GM21619 (cell line): ENCODE measurements around the gene RGPD8.

Source experiments
- ATAC-seq: cut with Tn5 transposase; IDR thresholded peaks from one replicate; pipeline ENCODE4 v1.9.1; 2021; ENCODE audit not compliant: unreplicated experiment

RGPD8 gene

GRCh38 chr2:112339986-112340385, 93.5 kb downstream of the RGPD8 start:
- ATAC-seq = no peak

- ATAC-seq = no peak
Observed at GRCh38 chr2:112335600-112335999, 97.8 kb downstream of the RGPD8 start.

GRCh38 chr2:112332123-112332696, 101.2 kb downstream of the RGPD8 start:
- ATAC-seq = no peak

GRCh38 chr2:112322919-112323318, 110.5 kb downstream of the RGPD8 start:
- ATAC-seq = no peak

- ATAC-seq = no peak
Observed at GRCh38 chr2:112321375-112322320, 111.8 kb downstream of the RGPD8 start.
